ENCODE results near the gene CDC45.

Gene CDC45

GRCh38 chr22:19466848-19467752 is 12.6 kb upstream of the CDC45 start:
- no peaks in the 10 kb centered on the region for H3K9me3 ChIP-seq (ENCODE audit: insufficient read depth, low read length)
- H3K4me1 ChIP-seq (ENCODE audit: insufficient read depth, insufficient read length) = no peaks in the 10 kb centered on the region
- no peak overlapping the region for H3K9ac ChIP-seq (ENCODE audit: insufficient read length, low read depth)
- no peak for DNase-seq (ENCODE audit: low read depth, low spot score)
- no peaks in the 10 kb centered on the region for H3K27me3 ChIP-seq (ENCODE audit: insufficient read depth, insufficient read length)
- H3K4me3 ChIP-seq (ENCODE audit: insufficient read length, low read depth) = no peak overlapping the region
- H3K36me3 ChIP-seq (ENCODE audit: insufficient read depth, insufficient read length, low read length) = peaks cover 95% of the 10 kb centered on the region
- TF ChIP-seq SUZ12 (IDR thresholded peaks at IDR 0.05; ENCODE audit: extremely low read depth, insufficient read depth, insufficient read length) = no peak
- TF ChIP-seq YY1 (IDR thresholded peaks at IDR 0.05; ENCODE audit: insufficient read depth, insufficient read length) = no peak
- no peak for TF ChIP-seq ZNF274 (IDR thresholded peaks at IDR 0.05; ENCODE audit: low read depth, low read length)

GRCh38 chr22:19467912-19468311 is 11.8 kb upstream of the CDC45 start:
- no peak overlapping the region for H3K9ac ChIP-seq (ENCODE audit: insufficient read length, low read depth)
- no peaks in the 10 kb centered on the region for H3K27me3 ChIP-seq (ENCODE audit: insufficient read depth, insufficient read length)
- H3K9me3 ChIP-seq (ENCODE audit: insufficient read depth, low read length) = no peaks in the 10 kb centered on the region
- DNase-seq (ENCODE audit: low read depth, low spot score) = no peak
- no peaks in the 10 kb centered on the region for H3K4me1 ChIP-seq (ENCODE audit: insufficient read depth, insufficient read length)
- H3K4me3 ChIP-seq (ENCODE audit: insufficient read length, low read depth) = no peak overlapping the region
- peaks cover 96% of the 10 kb centered on the region for H3K36me3 ChIP-seq (ENCODE audit: insufficient read depth, insufficient read length, low read length)
- TF ChIP-seq YY1 (IDR thresholded peaks at IDR 0.05; ENCODE audit: insufficient read depth, insufficient read length) = no peak
- TF ChIP-seq ZNF274 (IDR thresholded peaks at IDR 0.05; ENCODE audit: low read depth, low read length) = no peak
- no peak for TF ChIP-seq SUZ12 (IDR thresholded peaks at IDR 0.05; ENCODE audit: extremely low read depth, insufficient read depth, insufficient read length)

- H3K9ac ChIP-seq (ENCODE audit: insufficient read length, low read depth) = no peak overlapping the region
- no peak overlapping the region for H3K4me3 ChIP-seq (ENCODE audit: insufficient read length, low read depth)
- TF ChIP-seq ZNF274 (IDR thresholded peaks at IDR 0.05; ENCODE audit: low read depth, low read length) = no peak
- TF ChIP-seq YY1 (IDR thresholded peaks at IDR 0.05; ENCODE audit: insufficient read depth, insufficient read length) = no peak
- no peak for TF ChIP-seq SUZ12 (IDR thresholded peaks at IDR 0.05; ENCODE audit: extremely low read depth, insufficient read depth, insufficient read length)
- H3K9me3 ChIP-seq (ENCODE audit: insufficient read depth, low read length) = no peaks in the 10 kb centered on the region
- no peaks in the 10 kb centered on the region for H3K27me3 ChIP-seq (ENCODE audit: insufficient read depth, insufficient read length)
- H3K36me3 ChIP-seq (ENCODE audit: insufficient read depth, insufficient read length, low read length) = peaks cover 95% of the 10 kb centered on the region
- H3K4me1 ChIP-seq (ENCODE audit: insufficient read depth, insufficient read length) = no peaks in the 10 kb centered on the region
- DNase-seq (ENCODE audit: low read depth, low spot score) = no peak
Observed at GRCh38 chr22:19469421-19469820, 10.3 kb upstream of the CDC45 start.

- Histone ChIP-seq H3K36me3 (ENCODE audit: insufficient read depth, insufficient read length, low read length) (peaks cover 95% of the 10 kb centered on the region), H3K4me1 (ENCODE audit: insufficient read depth, insufficient read length) (no peaks in the 10 kb centered on the region), H3K4me3 (ENCODE audit: insufficient read length, low read depth) (no peak overlapping the region), H3K9me3 (ENCODE audit: insufficient read depth, low read length) (no peaks in the 10 kb centered on the region), H3K27me3 (ENCODE audit: insufficient read depth, insufficient read length) (no peaks in the 10 kb centered on the region), H3K9ac (ENCODE audit: insufficient read length, low read depth) (no peak overlapping the region)
- DNase-seq (ENCODE audit: low read depth, low spot score) = no peak
- TF ChIP-seq YY1 (IDR thresholded peaks at IDR 0.05; ENCODE audit: insufficient read depth, insufficient read length) (no peak), SUZ12 (IDR thresholded peaks at IDR 0.05; ENCODE audit: extremely low read depth, insufficient read depth, insufficient read length) (no peak), ZNF274 (IDR thresholded peaks at IDR 0.05; ENCODE audit: low read depth, low read length) (no peak)
Observed at GRCh38 chr22:19470010-19470409, 9.7 kb upstream of the CDC45 start.

GRCh38 chr22:19471572-19471971 is 8.1 kb upstream of the CDC45 start:
- no peak for DNase-seq (ENCODE audit: low read depth, low spot score)
- Histone ChIP-seq H3K4me3 (ENCODE audit: insufficient read length, low read depth) (no peak overlapping the region), H3K9ac (ENCODE audit: insufficient read length, low read depth) (no peak overlapping the region), H3K9me3 (ENCODE audit: insufficient read depth, low read length) (no peaks in the 10 kb centered on the region), H3K36me3 (ENCODE audit: insufficient read depth, insufficient read length, low read length) (peaks cover 94% of the 10 kb centered on the region), H3K27me3 (ENCODE audit: insufficient read depth, insufficient read length) (no peaks in the 10 kb centered on the region), H3K4me1 (ENCODE audit: insufficient read depth, insufficient read length) (no peaks in the 10 kb centered on the region)
- TF ChIP-seq SUZ12 (IDR thresholded peaks at IDR 0.05; ENCODE audit: extremely low read depth, insufficient read depth, insufficient read length) (no peak), YY1 (IDR thresholded peaks at IDR 0.05; ENCODE audit: insufficient read depth, insufficient read length) (no peak), ZNF274 (IDR thresholded peaks at IDR 0.05; ENCODE audit: low read depth, low read length) (no peak)

- TF ChIP-seq SUZ12 (IDR thresholded peaks at IDR 0.05; ENCODE audit: extremely low read depth, insufficient read depth, insufficient read length) (no peak), ZNF274 (IDR thresholded peaks at IDR 0.05; ENCODE audit: low read depth, low read length) (no peak), YY1 (IDR thresholded peaks at IDR 0.05; ENCODE audit: insufficient read depth, insufficient read length) (no peak)
- peaks cover 87% of the 10 kb centered on the region for H3K36me3 ChIP-seq (ENCODE audit: insufficient read depth, insufficient read length, low read length)
- H3K4me3 ChIP-seq (ENCODE audit: insufficient read length, low read depth) = no peak overlapping the region
- H3K9me3 ChIP-seq (ENCODE audit: insufficient read depth, low read length) = no peaks in the 10 kb centered on the region
- H3K27me3 ChIP-seq (ENCODE audit: insufficient read depth, insufficient read length) = no peaks in the 10 kb centered on the region
- no peak for DNase-seq (ENCODE audit: low read depth, low spot score)
- no peaks in the 10 kb centered on the region for H3K4me1 ChIP-seq (ENCODE audit: insufficient read depth, insufficient read length)
- H3K9ac ChIP-seq (ENCODE audit: insufficient read length, low read depth) = no peak overlapping the region
Observed at GRCh38 chr22:19472233-19472632, 7.5 kb upstream of the CDC45 start.

- Histone ChIP-seq H3K27me3 (ENCODE audit: insufficient read depth, insufficient read length) (no peaks in the 10 kb centered on the region), H3K36me3 (ENCODE audit: insufficient read depth, insufficient read length, low read length) (peaks cover 74% of the 10 kb centered on the region), H3K9me3 (ENCODE audit: insufficient read depth, low read length) (no peaks in the 10 kb centered on the region), H3K4me1 (ENCODE audit: insufficient read depth, insufficient read length) (no peaks in the 10 kb centered on the region), H3K9ac (ENCODE audit: insufficient read length, low read depth) (no peak overlapping the region), H3K4me3 (ENCODE audit: insufficient read length, low read depth) (no peak overlapping the region)
- no peak for DNase-seq (ENCODE audit: low read depth, low spot score)
- TF ChIP-seq ZNF274 (IDR thresholded peaks at IDR 0.05; ENCODE audit: low read depth, low read length) (no peak), SUZ12 (IDR thresholded peaks at IDR 0.05; ENCODE audit: extremely low read depth, insufficient read depth, insufficient read length) (no peak), YY1 (IDR thresholded peaks at IDR 0.05; ENCODE audit: insufficient read depth, insufficient read length) (no peak)
Observed at GRCh38 chr22:19473578-19473977, 6.1 kb upstream of the CDC45 start.

Data from NT2/D1 (cell line).